Right lobe of liver (tissue), 4 donors: Measurements from ENCODE around the gene PPFIBP2.

Source experiments
- POLR2A ChIP-seq: fragments of 450-650 bp; IDR thresholded peaks from one replicate; pipeline ENCODE4 v1.6.1; 2017; ENCODE audit warnings: antibody characterized with exemption, mild to moderate bottlenecking
- TF ChIP-seq, protein P1 (sequence below), 4 donors: fragments of 200-600 bp in 3 of 4; fragments of 450-650 bp in 1 of 4; IDR thresholded peaks; one replicate each; pipeline versions ENCODE4 v1.5.1 to v1.8.0; 2016 to 2022; ENCODE audit warnings: antibody characterized with exemption in 4 of 4, mild to moderate bottlenecking in 2 of 4
- donor health status: DM: no; HTN: no; CAD: no.
- donor health status: DM: no; HTN: no; CAD: no.
- donor health status: DM: no; HTN: yes; CAD: no.

GRCh38 chr11:7593481-7593880 lies 79.7 kb downstream of the PPFIBP2 start:
- TF ChIP-seq, protein P1, sequence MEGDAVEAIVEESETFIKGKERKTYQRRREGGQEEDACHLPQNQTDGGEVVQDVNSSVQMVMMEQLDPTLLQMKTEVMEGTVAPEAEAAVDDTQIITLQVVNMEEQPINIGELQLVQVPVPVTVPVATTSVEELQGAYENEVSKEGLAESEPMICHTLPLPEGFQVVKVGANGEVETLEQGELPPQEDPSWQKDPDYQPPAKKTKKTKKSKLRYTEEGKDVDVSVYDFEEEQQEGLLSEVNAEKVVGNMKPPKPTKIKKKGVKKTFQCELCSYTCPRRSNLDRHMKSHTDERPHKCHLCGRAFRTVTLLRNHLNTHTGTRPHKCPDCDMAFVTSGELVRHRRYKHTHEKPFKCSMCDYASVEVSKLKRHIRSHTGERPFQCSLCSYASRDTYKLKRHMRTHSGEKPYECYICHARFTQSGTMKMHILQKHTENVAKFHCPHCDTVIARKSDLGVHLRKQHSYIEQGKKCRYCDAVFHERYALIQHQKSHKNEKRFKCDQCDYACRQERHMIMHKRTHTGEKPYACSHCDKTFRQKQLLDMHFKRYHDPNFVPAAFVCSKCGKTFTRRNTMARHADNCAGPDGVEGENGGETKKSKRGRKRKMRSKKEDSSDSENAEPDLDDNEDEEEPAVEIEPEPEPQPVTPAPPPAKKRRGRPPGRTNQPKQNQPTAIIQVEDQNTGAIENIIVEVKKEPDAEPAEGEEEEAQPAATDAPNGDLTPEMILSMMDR (IDR thresholded peaks at IDR 0.05) = no peak
- TF ChIP-seq POLR2A = no peak
